GM12878 (cell line): ENCODE results near the gene LOXL3. TPM values are rescaled to one million over a fixed set of nuclear protein-coding genes. Genes with fewer than 3 reads are reported as not detected.

ENCODE experiments used
- ETV6 ChIP-seq, 2 experiments: fragments of 450-650 bp in 1 of 2; IDR thresholded peaks in 1 of 2; conservative IDR thresholded peaks in 1 of 2; 2 replicates each; pipeline ENCODE4 v1.6.1; 2014; ENCODE audit warnings: antibody characterized with exemption in 1 of 2, borderline replicate concordance in 1 of 2, low read depth in 1 of 2, mild to moderate bottlenecking in 1 of 2, moderate library complexity in 1 of 2
- EZH2 ChIP-seq: IDR thresholded peaks from 2 replicates; pipeline ENCODE4 v1.6.1; 2012; ENCODE audit warnings: low read depth, mild to moderate bottlenecking, control low read depth, inconsistent platforms, low read length, borderline replicate concordance; ENCODE audit not compliant: control insufficient read depth
- IKZF2 ChIP-seq, 2 experiments: fragments of 450-650 bp; IDR thresholded peaks; 2 replicates each; pipeline ENCODE4 v1.6.1; 2017; ENCODE audit warnings: mild to moderate bottlenecking in 2 of 2, moderate library complexity in 2 of 2
- KAT2A ChIP-seq: conservative IDR thresholded peaks from 2 replicates; pipeline ENCODE4 v1.6.1; 2011; ENCODE audit warnings: low read depth, low read length; ENCODE audit not compliant: control insufficient read depth
- MEF2B ChIP-seq: fragments of 450-650 bp; IDR thresholded peaks from 2 replicates; pipeline ENCODE4 v1.6.1; 2018; ENCODE audit warnings: mild to moderate bottlenecking, moderate library complexity; ENCODE audit not compliant: partially characterized antibody, poor library complexity, severe bottlenecking
- PAX5 ChIP-seq: IDR thresholded peaks from 2 replicates; pipeline ENCODE4 v1.6.1; 2011; ENCODE audit warnings: low read depth, low read length, borderline replicate concordance
- POLR2A ChIP-seq: IDR thresholded peaks from 2 replicates; pipeline ENCODE4 v1.6.1; 2011; ENCODE audit warnings: low read depth, mild to moderate bottlenecking, low read length
- POU2F2 ChIP-seq: IDR thresholded peaks from 3 replicates; pipeline ENCODE4 v1.6.1; 2011; ENCODE audit warnings: low read depth, mild to moderate bottlenecking, low read length, borderline replicate concordance
- RELB ChIP-seq: fragments of 450-650 bp; IDR thresholded peaks from 2 replicates; pipeline ENCODE4 v1.6.1; 2017; ENCODE audit warnings: low read depth, mild to moderate bottlenecking, moderate library complexity
- REST ChIP-seq: IDR thresholded peaks from 2 replicates; pipeline ENCODE4 v1.6.1; 2012; ENCODE audit warnings: mild to moderate bottlenecking, low read depth, low read length
- RFX5 ChIP-seq: IDR thresholded peaks from 2 replicates; pipeline ENCODE4 v1.6.1; 2011; ENCODE audit warnings: low read depth, low read length, improper control_type of control experiment
- STAT1 ChIP-seq: fragments of 450-650 bp; conservative IDR thresholded peaks from 2 replicates; pipeline ENCODE4 v1.6.1; 2014; ENCODE audit warnings: antibody characterized with exemption, mild to moderate bottlenecking
- TBL1XR1 ChIP-seq: IDR thresholded peaks from 2 replicates; pipeline ENCODE4 v1.6.1; 2012; ENCODE audit warnings: low read depth, low read length, improper control_type of control experiment
- USF1 ChIP-seq: IDR thresholded peaks from 2 replicates; pipeline ENCODE4 v1.6.1; 2011; ENCODE audit warnings: borderline replicate concordance, low read depth, mild to moderate bottlenecking, moderate library complexity, mixed read lengths, low read length; ENCODE audit not compliant: insufficient read depth; ENCODE audit errors: extremely low read length
- ZNF207 ChIP-seq: fragments of 450-650 bp; IDR thresholded peaks from 2 replicates; pipeline ENCODE4 v1.6.1; 2014; ENCODE audit warnings: antibody characterized with exemption, mild to moderate bottlenecking, borderline replicate concordance
- ZNF622 ChIP-seq: fragments of 450-650 bp; IDR thresholded peaks from 2 replicates; pipeline ENCODE4 v1.6.1; 2017; ENCODE audit warnings: mild to moderate bottlenecking, inconsistent platforms
- polyA plus RNA-seq, 11 experiments: library from polyadenylated mRNA; depleted of rRNA in 4 of 11; unstranded in 6 of 11; stranded (reverse) in 5 of 11; fragments of >200 nt; fragmentation: Nextera tagmentation in 4 of 11; fragmentation: Illumina TruSeq in 1 of 11; extraction: Ambion mirVana in 4 of 11; extraction: Trizol in 1 of 11; gene quantifications; 1 replicate in 1 of 11; 2 replicates in 10 of 11; pipeline versions ENCODE4 v1.2.1 to v1.2.3, GENCODE V29; 2011 to 2016; ENCODE audit warnings: inconsistent platforms in 2 of 11, missing spikeins in 2 of 11, low read depth in 1 of 11
- total RNA-seq, 4 experiments: library from RNA; depleted of rRNA in 3 of 4; stranded (reverse); fragments of >200 nt in 3 of 4; fragmentation: Illumina TruSeq in 1 of 4; extraction: Trizol in 1 of 4; gene quantifications; 2 replicates each; pipeline versions ENCODE4 v1.2.1 to v1.2.3, GENCODE V29; 2013 to 2021

LOXL3 gene
- total and polyA plus RNA-seq, 10 of the 15 experiments (the other 5 are each of a cell fraction or from before 2014, with no cell fraction given), result 6.2 to 40.9 (median 23.3) TPM

GRCh38 chr2:74551942-74552913, 1.5 kb downstream of the LOXL3 start (continued):
- TF ChIP-seq RFX5 (no peak), USF1 (no peak), POU2F2 (0 out of 3 replicates have a peak, but pooled peaks have one; percentile 9), POLR2A (peak; percentile 28; the same call in 1 of the 2 replicates), PAX5 (peak; percentile 92), ZNF207 (no peak; the same call in 1 of the 2 replicates), REST (no peak), TBL1XR1 (no peak), IKZF2 (IDR thresholded peaks at IDR 0.05) (peak in 1 of 2 experiments; percentile 61; a peak in 3 of 4 replicates), RELB (0 out of 2 replicates have a peak, but pooled peaks have one; percentile 33), MEF2B (peak; percentile 40), KAT2A (no peak), STAT1 (no peak), EZH2 (no peak), ETV6 (conservative IDR thresholded peaks at IDR 0.05 in 1 of 2, IDR thresholded peaks at IDR 0.05 in 1 of 2; ENCODE audit: borderline replicate concordance in 1 of 2, low read depth in 1 of 2) (0 out of 4 replicates have a peak, but pooled peaks of 1 of the 2 experiments have one; percentile 53), ZNF622 (no peak)
